Measurements from ENCODE around the gene TEX101.

Gene TEX101

DNA sequence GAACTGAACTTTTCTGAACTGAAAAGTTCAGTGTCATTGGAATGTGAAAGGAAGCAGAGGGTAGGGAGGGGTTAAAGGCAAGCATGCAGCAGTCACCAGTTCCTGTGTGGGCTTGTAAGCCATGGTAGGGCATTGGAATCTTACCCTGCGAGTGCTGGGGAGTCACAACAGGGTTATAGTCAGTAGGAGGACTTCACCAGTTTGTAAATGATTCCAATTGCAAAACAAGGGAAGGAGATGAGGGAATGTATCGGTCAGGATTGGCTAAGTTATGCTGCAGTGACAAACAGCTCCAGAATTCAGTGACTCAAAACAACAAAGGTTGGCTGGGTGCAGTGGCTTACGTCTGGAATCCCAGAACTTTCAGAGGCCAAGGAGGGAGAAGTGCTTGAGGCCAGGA lies 37.9 kb downstream of the TEX101 start:
- no peak for DNase-seq

DNA sequence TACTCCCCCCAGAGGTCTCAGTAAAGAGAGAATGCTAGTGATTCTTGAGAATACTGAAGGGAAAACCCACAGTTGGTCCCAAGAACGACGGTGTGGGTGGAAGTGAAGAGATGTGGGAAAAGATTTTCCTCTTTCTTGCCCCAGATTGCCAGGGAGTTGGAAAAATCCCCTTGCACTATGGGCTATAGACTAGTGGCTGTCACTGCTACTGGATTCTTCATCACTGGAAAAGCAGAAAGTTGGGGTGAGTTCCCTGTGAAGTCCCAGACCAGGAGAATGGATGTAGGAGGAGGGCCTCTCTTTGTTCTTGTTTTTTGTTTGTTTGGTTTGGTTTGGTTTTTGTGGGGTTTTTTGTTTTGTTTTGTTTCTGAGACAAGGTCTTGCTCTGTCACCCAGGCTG lies 39.3 kb downstream of the TEX101 start:
- no peak for DNase-seq

DNA sequence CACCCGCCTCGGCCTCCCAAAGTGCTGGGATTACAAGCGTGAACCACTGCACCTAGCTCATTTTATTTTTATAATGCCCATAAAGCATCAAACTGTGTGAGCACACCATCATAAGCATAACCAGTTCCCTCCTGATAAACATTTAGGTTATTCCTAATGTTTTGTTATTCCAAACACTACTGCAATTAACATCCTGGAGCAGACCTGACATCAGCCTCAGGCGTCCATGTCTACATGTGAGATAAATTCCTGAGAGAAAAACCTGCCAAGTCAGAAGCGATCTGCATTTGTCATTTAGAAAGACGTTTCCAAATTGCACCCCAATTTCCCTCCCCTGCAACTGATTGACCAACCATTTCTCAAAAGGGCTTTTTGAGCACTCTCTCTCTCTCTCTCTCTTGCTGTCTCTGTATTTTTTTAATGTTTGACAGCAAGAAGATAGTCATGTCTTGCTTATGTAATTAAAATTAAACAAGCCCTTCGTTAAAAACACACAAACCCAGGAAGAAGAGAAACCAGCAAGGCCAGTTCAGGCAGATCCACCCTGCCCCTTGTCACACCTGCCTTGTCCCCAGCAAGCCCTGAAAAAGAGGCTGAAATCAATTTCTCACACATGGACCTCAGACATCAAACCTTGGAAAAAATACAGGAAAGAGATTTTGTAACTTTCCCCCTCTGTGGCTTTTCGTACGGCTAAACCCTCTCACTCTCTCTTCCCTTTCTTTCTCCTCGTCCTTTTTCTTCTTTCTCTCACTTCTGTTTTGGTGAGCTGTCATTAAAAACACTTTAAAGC lies 40.8 kb downstream of the TEX101 start:
- no peak for DNase-seq

DNA sequence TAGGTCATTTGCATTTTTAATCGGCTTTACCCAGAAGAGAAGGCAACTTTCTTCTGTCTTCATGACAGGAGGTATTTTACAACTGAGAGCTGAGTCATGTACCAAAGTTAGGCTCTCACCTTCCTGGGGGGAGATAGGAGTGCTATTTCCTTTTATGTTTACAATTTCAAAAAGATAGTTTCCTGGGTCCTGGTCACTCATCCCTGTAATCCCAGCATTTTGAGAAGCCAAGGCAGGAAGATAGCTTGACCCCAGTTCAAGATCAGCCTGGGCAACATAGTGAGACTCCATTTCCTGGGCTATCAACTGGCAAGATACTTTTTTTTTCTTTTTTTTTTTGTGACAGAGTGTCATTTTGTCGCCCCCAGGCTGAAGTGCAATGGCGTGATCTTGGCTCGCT lies 43.1 kb downstream of the TEX101 start:
- DNase-seq: no peak

DNA sequence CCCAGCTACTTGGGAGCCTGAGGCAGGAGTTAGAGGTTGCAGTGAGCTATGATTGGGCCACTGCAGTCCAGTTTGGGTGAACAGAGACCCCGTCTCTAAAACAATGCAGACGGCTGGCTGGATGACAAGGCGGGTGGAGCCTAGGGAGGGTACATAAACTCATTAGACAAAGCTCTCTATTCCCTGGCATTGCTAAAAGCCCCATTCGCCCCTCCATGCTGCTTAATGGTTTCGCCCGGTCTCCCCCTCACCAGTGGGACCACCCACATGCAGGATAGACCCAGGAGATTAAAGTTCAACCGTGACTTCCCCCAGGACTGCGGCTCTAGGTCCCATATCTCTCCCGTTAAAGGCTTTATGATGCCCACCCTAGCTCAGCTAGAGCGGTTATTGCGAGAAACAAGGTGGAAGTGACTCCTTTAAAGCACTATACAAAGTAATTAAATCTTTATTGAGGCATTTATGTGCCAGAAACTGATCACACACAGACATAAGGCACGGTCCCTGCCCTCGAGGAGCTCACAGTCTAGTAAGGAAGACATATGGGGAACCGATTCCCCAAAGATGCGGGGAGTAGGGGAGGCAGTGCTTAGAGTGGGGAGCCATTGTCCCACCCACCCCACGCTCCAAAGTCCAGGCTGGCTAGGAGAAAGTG lies 45.8 kb downstream of the TEX101 start:
- DNase-seq: no peak

DNA sequence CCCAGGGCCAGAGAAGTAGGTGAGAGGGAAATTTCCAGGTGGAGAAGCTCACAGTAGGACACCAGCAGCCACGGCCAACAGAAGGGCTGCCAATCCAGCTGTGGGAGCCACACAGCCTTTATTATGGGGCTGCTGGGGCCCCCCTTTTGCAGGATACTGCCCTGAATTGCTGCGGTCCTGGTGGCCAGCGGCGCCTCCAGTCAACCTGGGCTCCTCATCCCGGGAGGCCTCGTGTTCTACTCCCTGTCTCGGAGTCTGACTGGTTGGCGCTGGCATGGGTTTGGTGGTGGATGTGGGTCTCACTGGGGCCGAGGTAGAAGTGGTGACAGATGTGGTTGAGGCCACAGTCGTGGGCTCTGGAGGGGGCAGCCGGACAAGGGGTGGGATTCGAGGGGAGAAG lies 46.6 kb downstream of the TEX101 start:
- no peak for DNase-seq

DNA sequence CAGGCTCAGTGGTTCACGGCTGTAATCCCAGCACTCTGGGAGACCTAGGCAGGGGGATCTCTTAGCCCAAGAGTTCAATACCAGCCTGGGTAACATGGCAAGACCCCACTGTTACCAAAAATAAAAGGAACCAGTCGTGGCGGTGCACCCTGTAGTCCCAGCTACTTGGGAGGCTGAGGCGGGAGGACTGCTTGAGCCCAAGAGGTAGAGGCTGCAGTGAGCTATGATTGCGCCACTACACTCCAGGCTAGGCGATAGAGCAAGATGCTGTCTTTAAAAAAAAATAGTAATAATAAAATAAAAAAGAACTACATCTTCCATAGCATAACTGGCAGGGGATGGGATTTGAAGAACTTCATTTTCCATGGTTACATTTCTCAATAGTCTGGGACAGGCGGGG lies 47.7 kb downstream of the TEX101 start:
- no peak for DNase-seq

DNA sequence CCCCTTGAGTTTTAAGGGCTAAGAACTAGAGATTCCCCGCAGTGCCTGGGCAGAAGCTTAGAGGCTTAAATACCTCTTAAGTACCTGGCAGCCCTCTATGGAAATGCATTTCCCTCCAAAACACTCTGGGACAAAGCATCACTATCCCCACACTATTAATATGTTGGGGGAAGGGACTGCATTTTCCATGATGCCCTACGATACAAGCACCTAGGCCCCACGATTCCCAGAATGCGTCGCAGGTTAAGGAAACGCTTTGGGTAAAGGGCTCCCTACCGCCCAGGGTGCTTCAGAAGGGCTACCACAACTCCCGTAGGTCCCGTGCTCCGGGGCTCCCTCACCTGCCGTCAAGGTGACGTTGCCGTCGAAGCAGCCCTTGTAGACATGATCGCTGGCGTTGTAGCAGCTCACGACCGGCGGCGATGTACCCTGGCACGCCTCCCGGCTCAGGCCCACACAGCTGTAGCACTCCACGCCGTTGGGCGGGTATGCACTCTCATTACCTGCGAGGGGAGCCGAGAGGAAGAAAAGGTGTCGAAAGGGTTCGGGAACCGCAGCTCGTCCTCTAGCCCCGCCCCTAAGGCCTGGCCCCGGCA lies 48.2 kb downstream of the TEX101 start:
- DNase-seq: no peak

DNA sequence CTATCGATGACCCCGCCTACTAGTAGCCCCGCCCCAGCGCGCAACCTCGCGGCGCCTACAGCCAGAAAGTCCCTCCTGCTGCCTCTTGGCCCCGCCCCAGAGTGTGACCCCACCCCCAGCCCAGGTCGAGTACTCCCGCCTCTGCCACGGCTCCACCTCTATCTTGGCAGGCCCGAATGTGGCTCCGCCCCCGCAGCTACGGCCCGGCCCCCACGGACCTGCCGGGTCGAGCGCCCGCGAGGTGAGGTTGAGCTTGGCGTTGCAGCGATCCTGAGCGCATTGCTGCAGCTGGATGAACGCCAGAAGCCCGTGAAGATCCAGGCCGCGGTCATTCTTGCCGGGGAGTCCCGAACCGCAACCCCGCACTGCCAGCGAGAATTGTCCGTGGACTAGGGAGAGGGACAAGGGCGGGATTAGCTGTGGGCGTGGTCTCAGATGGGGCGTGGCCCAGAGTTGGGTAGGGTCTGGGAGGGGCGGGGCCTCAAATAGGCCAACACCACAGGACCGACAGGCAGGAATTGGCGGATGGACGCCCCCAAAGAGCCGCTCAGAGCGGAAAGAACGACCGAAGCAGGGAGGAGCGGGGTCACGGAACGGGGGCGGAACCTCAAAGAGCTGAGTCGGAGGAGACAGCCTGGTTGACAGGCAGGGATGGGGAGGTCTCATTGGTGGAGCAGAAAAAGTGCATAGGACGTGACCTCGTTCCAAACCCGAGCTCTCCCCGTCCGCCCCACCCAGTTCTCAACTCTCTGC lies 48.9 kb downstream of the TEX101 start:
- peak; percentile 97 for DNase-seq

DNA sequence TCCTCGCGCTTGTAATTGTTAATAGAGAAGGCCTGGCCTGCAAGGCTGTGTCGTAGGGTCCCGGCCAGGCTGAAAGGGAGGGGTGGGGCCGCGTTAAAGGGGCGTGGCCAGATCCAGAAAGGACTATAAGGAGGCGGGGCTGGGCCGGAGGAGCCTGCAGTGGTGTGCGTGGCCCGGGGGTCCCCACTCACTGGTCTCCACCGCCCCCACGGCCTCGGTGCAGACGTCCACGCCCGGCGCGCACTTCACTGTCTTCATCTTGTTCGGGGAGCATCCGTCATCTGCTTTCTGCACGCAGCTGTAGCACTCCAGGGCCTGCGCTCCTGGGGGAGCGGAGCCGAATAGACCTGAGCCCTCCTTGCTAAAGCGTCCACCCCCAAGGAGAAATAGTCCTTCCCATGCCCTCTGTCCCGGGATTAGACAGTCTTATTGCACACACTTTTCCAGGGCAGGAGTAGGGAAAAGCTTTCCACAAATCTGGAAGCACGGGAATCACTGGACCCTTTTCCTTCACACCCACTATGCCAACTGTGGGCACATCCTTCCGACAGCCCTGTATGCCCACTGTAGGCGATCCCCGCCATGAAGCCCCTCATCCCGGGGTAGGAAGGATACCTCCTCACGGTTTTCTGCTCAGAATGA lies 49.6 kb downstream of the TEX101 start:
- DNase-seq: peak; percentile 81

DNA sequence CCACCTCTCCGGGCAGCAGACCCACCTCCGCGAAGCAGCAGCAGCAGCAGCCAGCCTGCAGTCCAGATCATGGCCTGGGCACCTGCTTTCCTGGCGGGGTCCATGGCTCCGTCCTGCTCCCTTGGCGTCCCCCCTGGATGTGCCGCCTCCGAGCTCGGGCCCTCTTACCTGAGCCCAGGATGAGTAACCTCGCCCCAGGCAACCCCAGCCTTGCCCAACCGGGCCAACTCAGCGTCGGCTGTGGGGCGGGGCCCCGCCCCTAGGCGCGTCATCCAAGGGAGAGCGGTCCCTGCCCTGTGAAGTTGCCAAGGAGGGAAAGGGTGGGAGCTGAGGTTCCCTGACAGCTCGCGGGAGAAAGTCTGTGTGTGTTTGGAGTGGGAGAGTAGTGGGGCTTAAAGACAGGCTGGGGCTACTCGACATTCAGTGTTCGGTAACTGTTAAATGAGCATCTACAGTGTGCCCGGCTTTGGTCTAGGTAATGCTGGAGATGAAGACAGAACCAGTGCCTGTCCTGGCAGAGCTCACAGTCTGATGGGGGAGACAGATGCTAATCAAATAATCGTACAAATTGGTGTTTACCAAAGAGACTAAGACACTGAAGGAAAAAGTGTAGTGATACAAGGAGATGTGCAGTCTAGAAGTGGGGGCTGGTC lies 50.9 kb downstream of the TEX101 start, which contains the start of gene LYPD3:
LYPD3 (minus strand) TSS at position 141 of the 653 bp plus-strand sequence; CDS start at position 104, 37 bp downstream.
- DNase-seq: no peak

DNA sequence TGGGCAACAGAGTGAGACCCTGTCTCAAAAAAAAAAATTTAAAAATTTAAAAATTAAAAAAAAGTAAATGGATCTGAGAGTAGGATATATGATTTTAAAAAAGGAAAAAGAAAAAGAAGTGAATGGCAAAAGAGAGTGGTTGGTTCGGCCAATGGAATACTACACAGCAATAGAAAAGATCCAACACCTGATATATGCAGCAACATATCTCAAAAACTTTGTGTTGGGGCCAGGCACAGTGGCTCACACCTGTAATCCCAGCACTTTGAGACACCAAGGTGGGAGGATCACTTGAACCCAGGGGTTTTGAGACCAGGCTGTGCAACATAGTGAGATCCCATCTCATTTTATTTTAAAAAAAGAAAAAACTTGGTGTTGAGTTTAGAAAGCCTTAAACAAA lies 52.1 kb downstream of the TEX101 start:
- DNase-seq: no peak

DNA sequence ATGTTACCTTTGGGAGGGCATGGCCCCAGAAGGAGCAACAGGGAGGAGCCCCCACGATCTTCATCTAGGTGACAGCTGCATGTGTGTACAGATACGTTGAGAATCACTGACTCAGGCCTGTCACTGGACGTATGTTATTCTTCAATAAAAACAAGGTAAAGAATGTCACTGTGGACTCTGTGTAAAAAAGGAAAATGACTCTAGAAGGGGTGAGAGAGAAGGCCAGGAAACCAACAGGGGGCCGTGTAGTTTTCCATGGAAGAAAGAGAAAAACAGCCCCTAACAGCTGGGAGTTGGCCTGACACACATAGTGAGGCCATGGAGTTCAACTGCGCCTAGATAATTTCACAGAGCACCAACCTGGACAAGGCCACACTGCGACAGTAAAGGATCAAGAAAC lies 52.6 kb downstream of the TEX101 start:
- DNase-seq: no peak

DNA sequence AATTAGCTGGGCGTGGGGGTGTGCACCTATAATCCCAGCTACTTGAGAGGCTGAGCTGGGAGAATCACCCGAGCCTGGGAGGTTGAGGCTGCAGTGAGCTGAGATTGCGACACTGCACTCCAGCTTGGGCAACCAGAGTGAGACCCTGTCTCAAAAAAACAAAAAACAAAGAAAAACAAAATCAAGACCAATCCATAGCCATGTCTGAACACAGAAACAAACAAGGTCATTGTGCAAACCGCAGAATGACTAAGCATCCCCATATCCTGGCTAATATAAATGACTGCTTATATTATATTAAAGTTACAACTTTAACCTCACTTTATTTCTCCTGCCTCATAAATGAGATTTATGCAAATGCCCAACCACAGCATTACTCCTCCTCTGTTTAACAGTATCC lies 53.0 kb downstream of the TEX101 start:
- no peak for DNase-seq
